Inflammatory macrophage treated with lipopolysaccharide for 1 hour (primary cell): ENCODE data around the gene ABCB10.

Source experiments
- DNase-seq, 2 donors: peaks; one replicate each; pipeline ENCODE4 v3.0.0-alpha.2; 2020 to 2022

The ABCB10 gene

DNA sequence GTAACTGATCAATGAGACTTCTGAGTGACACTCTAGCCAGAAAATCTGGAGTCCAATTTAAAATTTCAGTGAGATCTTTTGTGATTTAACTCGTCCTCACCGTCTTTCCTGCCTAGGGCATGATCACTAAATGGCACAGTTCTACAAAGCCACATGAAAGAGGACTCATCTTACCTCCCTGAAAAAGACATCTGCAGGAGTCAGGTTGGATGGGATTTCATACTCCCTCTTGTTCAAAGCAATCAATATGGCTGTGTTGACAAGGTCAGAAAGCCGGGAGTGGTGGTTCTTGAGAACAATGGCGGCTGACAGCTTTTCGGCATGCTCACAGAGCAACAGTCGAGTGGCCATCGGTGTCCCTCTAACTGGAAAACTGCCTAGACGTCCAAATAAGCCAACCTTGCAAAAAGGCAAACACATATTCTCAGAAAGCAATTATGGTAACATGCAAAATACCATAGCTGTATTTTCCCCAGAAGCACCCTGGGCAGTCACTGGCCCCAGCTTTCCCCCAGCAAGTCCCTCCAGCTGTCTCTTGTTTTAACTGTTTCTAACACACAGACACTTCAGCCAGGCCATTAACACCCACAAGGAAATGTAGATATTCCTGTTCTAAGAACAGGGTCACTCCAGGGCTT lies 88.0 kb downstream of the ABCB10 start:
- DNase-seq, result no peak

DNA sequence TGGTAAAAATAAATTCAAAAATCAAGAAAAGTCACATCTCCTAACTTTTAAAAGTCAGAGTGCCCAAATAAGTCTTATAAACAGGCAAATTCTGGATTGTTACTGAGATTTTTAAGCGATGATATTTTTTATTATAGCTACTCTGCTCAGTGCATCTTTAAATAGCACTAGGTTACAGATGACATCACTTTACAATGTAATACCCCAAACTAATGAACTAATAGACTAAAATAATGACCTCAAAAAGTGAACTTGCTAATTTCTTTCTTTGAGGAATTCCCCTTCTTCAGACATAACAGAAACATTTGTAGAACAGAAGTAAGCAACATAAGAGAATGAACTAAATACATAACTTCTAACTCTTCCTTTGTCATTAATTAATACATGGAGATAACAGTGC lies 91.6 kb downstream of the ABCB10 start:
- DNase-seq, result no peak
